EH (cell line): ENCODE data around the gene SFXN3.

Source experiments
- DNase-seq: peaks from one replicate; pipeline ENCODE4 v3.0.0-alpha.2; 2015; ENCODE audit warnings: low read depth

SFXN3 gene

GRCh38 chr10:101000127-101000914 is 30.7 kb upstream of the SFXN3 start:
- peak; percentile 41 for DNase-seq

GRCh38 chr10:101000915-101001658 is 29.9 kb upstream of the SFXN3 start:
- peak; percentile 93 for DNase-seq

- no peak for DNase-seq
Measured at GRCh38 chr10:101001659-101002035, 29.4 kb upstream of the SFXN3 start.

- no peak for DNase-seq
Measured at GRCh38 chr10:101002456-101002855, 28.6 kb upstream of the SFXN3 start.

GRCh38 chr10:101003639-101004206 is 27.3 kb upstream of the SFXN3 start:
- no peak for DNase-seq

- no peak for DNase-seq
Measured at GRCh38 chr10:101005361-101005760, 25.7 kb upstream of the SFXN3 start.

GRCh38 chr10:101005869-101006567 is 25.0 kb upstream of the SFXN3 start:
- DNase-seq = no peak

- DNase-seq = no peak
Measured at GRCh38 chr10:101006593-101007098, 24.4 kb upstream of the SFXN3 start.

- no peak for DNase-seq
Measured at GRCh38 chr10:101007099-101007711, 23.8 kb upstream of the SFXN3 start.

- peak; percentile 22 for DNase-seq
Measured at GRCh38 chr10:101007915-101008822, 22.9 kb upstream of the SFXN3 start.

GRCh38 chr10:101008823-101009423 is 22.1 kb upstream of the SFXN3 start:
- no peak for DNase-seq

GRCh38 chr10:101010329-101010728 is 20.7 kb upstream of the SFXN3 start:
- DNase-seq = no peak

- peak; percentile 34 for DNase-seq
Measured at GRCh38 chr10:101011517-101012423, 19.3 kb upstream of the SFXN3 start.

GRCh38 chr10:101012525-101013364 is 18.3 kb upstream of the SFXN3 start:
- peak; percentile 95 for DNase-seq

GRCh38 chr10:101013365-101013825 is 17.6 kb upstream of the SFXN3 start:
- DNase-seq = no peak

- DNase-seq = peak; percentile 72
Measured at GRCh38 chr10:101014230-101014884, 16.7 kb upstream of the SFXN3 start.

- peak; percentile 90 for DNase-seq
Measured at GRCh38 chr10:101014966-101015581, 16.0 kb upstream of the SFXN3 start.
